22Rv1 (cell line): ENCODE data around the gene CYP26C1.

Experiments used
- ZFX ChIP-seq: fragments of 450-650 bp; IDR thresholded peaks from 2 replicates; pipeline ENCODE4 v1.6.1; 2017; ENCODE audit warnings: antibody characterized with exemption, borderline replicate concordance
- TF ChIP-seq, protein P1 (sequence below): fragments of 450-650 bp; IDR thresholded peaks from 2 replicates; pipeline ENCODE4 v1.5.1; 2017; ENCODE audit warnings: mild to moderate bottlenecking

DNA sequence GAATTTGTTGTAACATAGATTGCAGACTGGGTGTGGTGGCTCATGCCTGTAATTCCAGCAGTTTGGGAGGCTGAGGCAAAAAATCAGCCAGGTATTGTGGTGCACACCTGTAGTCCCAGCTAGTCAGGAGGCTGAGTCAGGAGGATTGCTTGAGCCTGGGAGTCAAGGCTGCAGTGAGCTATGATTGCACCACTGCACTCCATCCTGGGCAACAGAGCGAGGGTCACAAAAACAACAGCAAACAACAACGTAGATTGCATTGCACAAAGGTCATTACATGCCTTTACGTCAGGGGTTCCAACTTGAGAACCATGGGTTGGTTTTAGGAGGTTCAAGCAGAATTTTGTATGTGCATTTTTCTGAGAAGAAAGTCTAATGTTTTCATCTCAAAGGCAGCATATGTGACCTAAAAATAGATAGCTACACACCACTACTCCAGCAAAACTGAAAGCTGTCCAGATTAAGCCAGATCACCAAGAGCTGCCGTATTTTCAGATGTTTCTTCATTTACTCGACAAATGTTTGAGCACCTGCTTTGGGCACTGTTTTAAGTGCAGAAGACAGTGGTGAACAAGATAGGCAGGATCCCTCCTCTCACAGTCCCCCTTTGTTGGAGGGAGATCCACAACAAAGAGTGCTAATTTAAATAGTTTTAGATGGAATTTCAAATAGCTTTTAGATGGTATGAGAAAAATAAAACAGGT is 28.3 kb upstream of the CYP26C1 start:
- TF ChIP-seq, protein P1, sequence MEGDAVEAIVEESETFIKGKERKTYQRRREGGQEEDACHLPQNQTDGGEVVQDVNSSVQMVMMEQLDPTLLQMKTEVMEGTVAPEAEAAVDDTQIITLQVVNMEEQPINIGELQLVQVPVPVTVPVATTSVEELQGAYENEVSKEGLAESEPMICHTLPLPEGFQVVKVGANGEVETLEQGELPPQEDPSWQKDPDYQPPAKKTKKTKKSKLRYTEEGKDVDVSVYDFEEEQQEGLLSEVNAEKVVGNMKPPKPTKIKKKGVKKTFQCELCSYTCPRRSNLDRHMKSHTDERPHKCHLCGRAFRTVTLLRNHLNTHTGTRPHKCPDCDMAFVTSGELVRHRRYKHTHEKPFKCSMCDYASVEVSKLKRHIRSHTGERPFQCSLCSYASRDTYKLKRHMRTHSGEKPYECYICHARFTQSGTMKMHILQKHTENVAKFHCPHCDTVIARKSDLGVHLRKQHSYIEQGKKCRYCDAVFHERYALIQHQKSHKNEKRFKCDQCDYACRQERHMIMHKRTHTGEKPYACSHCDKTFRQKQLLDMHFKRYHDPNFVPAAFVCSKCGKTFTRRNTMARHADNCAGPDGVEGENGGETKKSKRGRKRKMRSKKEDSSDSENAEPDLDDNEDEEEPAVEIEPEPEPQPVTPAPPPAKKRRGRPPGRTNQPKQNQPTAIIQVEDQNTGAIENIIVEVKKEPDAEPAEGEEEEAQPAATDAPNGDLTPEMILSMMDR, result no peak
- TF ChIP-seq ZFX, result no peak
